Brain microvascular endothelial cell (primary cell): ENCODE results near the gene B3GNT9.

Experiments
- DNase-seq: peaks from one replicate; pipeline ENCODE4 v3.0.0-alpha.2; 2020
- H3K27ac ChIP-seq: fragments of 250-450 bp; sonication (Bioruptor Pico); 2 replicates; pipeline ENCODE4 v1.5.1; 2020; ENCODE audit warnings: mild to moderate bottlenecking, moderate library complexity
- H3K27me3 ChIP-seq: fragments of 250-450 bp; sonication (Bioruptor Pico); replicated peaks from 2 replicates; pipeline ENCODE4 v1.5.1; 2020; ENCODE audit warnings: mild to moderate bottlenecking
- H3K36me3 ChIP-seq: fragments of 250-450 bp; sonication (Bioruptor Pico); replicated peaks from 2 replicates; pipeline ENCODE4 v1.5.1; 2020; ENCODE audit warnings: mild to moderate bottlenecking
- H3K4me3 ChIP-seq: 2 replicates; pipeline ENCODE4 v1.5.1; 2011; ENCODE audit warnings: low read depth, mild to moderate bottlenecking, control low read depth, low read length, moderate library complexity
- in situ Hi-C: cut with HindIII; loops from 2 replicates; pipeline ENCODE4 v1.10.0; 2017; ENCODE audit warnings: low sequenced_read_pairs, low pct_ligation_motif_present
- TF ChIP-seq, protein P1 (sequence below): IDR thresholded peaks from 2 replicates; pipeline ENCODE4 v1.5.1; 2011; ENCODE audit warnings: low read depth, mild to moderate bottlenecking, moderate library complexity, low read length, control low read depth, inconsistent platforms; ENCODE audit errors: missing control alignments

The B3GNT9 gene

DNA sequence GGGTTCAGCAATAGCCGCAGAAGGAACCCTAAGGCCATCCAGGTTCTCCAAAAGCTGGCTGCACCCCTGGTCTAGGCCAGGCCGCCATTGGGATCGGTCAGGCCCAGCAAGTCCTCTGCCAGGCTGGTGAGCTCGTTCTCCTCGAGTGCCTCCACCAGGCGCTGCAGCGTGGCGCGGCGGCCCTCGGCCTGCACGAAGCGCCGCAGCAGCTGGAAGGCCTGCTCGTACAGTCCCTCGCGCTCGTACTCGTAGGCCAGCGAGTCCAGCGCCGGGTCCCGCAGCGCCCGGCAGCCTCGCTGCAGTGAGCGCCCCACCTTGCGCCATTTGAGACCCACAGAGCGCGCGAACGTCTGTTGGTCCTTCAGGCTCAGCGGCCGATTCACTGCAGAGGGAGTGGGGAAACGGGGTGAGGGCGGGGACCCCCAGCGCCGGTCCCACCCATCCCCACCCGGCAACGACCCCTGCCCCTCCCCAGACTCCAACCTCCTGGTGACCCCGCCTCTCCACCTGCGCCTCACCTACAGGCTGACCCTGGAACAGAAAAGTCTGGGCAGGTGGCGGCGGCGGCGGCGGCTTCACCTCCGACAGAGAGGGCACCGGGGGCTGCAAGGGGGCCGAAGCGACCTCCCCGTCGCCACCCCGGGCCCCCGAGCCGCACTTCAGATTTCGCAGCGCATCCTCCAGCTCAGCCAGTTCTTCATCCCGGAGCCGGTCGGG, 3.9 kb upstream of the B3GNT9 start:
- TF ChIP-seq, protein P1, sequence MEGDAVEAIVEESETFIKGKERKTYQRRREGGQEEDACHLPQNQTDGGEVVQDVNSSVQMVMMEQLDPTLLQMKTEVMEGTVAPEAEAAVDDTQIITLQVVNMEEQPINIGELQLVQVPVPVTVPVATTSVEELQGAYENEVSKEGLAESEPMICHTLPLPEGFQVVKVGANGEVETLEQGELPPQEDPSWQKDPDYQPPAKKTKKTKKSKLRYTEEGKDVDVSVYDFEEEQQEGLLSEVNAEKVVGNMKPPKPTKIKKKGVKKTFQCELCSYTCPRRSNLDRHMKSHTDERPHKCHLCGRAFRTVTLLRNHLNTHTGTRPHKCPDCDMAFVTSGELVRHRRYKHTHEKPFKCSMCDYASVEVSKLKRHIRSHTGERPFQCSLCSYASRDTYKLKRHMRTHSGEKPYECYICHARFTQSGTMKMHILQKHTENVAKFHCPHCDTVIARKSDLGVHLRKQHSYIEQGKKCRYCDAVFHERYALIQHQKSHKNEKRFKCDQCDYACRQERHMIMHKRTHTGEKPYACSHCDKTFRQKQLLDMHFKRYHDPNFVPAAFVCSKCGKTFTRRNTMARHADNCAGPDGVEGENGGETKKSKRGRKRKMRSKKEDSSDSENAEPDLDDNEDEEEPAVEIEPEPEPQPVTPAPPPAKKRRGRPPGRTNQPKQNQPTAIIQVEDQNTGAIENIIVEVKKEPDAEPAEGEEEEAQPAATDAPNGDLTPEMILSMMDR, result no peak
- peaks cover 6% of the 10 kb centered on the region for H3K27me3 ChIP-seq
- in situ Hi-C loops, result no loop called here
- peak overlapping the region; percentile 5 for H3K4me3 ChIP-seq
- H3K36me3 ChIP-seq, result no peaks in the 10 kb centered on the region
- H3K27ac ChIP-seq, result no peak overlapping the region
- DNase-seq, result no peak

DNA sequence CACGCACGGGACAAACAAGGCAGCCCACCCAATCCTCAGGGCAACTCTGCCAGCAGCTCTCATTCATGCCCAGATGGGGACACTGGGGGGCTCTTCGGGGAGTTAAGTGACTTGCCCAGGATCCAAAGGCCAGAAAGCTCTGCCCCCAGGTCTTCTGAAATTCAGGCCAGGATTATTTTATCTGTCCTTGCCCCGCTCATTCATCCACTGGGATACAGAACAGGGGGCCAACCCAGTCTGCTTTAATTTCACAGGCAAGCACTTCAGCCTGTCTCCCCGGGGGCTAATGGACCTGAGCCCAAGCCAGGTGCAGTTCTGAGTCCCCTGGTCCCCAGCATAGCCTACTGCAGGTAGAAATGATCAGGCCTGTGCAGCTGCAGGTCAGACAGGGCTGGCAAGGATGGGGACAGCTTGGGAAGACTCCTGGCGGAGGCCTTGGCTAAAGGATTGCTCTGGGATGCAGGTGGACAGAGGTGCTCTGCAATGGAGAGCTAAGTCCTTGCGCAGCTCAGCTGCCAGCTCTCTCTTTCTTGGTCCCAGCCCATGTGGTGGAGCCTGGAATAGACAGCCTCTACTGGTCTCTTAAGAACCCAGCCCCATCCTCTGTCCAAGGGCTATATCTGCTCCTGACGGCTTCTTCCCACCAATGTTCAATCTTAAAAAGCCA, 766 bp upstream of the B3GNT9 start:
- peaks cover 7% of the 10 kb centered on the region for H3K36me3 ChIP-seq
- TF ChIP-seq, protein P1, result peak; percentile 10
- DNase-seq, result no peak
- in situ Hi-C loops, result no loop called here
- H3K27ac ChIP-seq, result no peak overlapping the region
- H3K27me3 ChIP-seq, result peaks cover 6% of the 10 kb centered on the region
- H3K4me3 ChIP-seq, result peak overlapping the region; percentile 58

DNA sequence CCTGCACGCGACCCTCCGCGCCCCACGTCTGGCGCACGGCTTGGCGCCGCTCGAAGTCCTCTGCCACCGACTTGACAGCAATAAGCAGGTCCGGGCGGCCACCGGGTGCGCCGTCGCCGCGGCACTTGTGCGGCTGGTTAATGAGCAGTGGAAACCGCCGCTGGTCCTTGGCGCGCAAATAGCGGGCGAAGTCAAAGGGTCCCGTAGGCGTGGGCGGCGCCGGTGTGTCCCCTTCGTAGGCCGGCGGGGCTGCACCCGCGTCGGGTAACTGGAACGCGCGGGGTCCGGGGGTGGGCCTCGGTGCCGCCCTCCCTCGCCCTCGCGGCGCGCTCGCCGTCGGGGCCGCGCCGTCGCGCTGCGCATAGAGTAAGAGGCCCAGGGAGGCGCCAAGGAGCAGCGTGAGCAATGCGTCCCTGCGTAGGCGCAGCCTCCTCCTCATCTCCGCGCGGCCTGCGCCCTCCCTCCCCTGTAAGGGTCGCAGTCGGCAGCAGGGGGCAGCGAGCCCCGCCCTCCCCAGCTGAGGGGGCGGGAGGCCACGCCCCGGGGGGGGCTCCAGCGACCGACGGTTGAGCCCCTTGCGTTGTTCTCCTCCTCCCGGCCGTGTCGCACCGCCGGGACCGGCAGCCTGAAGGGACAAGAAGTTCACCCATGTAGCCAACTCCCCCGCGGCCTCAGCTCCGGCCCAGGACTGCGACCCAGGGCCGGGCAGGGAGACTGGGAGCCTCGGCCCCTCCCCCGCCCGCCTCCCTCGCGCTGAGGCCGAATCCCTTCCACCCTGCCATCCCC, 558 bp downstream of the B3GNT9 start:
- peak overlapping the region; percentile 25 for H3K27ac ChIP-seq
- DNase-seq, result peak; percentile 37
- no peaks in the 10 kb centered on the region for H3K27me3 ChIP-seq
- in situ Hi-C loops, result no loop called here
- TF ChIP-seq, protein P1, result peak; percentile 1
- H3K4me3 ChIP-seq, result peak overlapping the region; percentile 58
- H3K36me3 ChIP-seq, result peaks cover 16% of the 10 kb centered on the region

DNA sequence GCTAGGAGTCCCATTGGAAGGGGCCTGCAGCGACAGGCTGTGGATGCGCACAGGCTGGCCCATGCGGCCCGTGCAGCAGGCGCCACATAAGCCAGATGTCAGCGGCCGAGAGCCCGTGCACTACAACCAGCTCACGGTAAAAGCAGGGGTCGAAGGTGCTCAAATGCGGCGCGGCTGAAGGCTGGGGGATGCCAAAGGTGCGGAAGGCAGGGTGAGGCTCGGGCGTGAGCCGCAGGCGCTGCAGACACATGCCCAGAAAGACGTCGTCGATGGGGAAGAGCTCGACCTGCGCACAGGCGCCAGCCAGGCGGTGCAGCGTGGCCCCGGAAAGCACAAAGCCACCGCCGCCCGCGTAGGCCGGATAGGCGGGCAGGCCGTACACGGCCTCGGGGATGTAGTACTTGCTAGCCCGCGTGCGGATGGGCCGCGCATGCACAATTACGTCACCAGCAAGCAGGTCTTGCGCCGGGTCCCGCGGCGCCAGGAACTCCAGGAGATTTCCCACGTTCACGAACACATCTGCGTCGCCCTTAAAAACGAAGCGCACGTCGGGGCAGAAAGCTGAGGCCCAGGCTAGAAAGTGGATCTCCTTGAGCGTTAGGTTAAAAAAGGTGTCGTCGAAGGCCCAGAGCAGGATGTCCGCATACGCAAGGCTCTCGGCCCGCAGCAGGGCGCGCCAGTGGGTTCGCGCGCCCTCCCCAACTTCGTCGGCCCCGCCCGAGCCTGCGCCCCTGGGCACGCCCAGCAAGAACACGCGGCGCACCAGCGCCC, 1.3 kb downstream of the B3GNT9 start:
- H3K36me3 ChIP-seq, result peaks cover 23% of the 10 kb centered on the region
- DNase-seq, result no peak
- TF ChIP-seq, protein P1, result no peak
- no peak overlapping the region for H3K27ac ChIP-seq
- no peak overlapping the region for H3K4me3 ChIP-seq
- H3K27me3 ChIP-seq, result no peaks in the 10 kb centered on the region
- in situ Hi-C loops, result no loop called here

DNA sequence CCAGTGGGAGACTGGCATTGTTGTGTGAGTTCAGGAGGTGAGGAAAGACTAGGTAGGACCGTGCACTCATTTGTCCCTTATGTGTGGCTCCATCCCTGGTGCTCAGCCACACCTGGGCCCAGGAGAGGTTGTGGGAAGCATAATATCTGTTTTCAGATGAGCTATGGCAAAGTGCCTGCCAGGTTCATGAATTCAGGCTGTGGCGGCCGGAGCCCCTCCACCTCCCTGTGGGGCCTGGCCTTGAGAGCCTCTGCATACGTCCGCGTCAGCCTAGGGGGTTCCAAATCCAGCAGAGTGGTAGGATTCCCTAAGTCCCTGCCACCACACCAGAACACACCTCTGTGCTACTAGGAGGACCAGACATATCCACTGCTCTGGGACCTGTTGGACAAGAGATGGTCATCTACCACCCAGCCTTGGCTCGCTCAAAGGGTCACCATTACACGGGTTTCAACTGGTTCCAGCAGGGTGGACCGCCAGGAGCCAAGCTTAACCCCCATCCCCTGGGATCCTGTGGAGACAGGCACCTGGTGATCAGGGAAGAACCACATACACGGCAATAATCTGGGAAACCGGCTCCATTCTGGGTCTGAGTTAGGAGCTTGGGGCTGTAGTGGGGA, 2.0 kb downstream of the B3GNT9 start:
- Histone ChIP-seq H3K27me3 (no peaks in the 10 kb centered on the region), H3K36me3 (peaks cover 30% of the 10 kb centered on the region), H3K4me3 (no peak overlapping the region), H3K27ac (no peak overlapping the region)
- DNase-seq, result no peak
- TF ChIP-seq, protein P1, result no peak
- in situ Hi-C loops, result no loop called here
